Mononuclear cell (primary cell): ENCODE data around the gene U2AF1L4. TPM values are rescaled to one million over a fixed set of nuclear protein-coding genes. Genes with fewer than 3 reads are reported as not detected.

Experiments
- H3K27me3 ChIP-seq: 2 replicates; pipeline ENCODE4 v1.6.0; 2011; ENCODE audit warnings: low read length, control low read depth; ENCODE audit not compliant: insufficient read depth
- H3K4me1 ChIP-seq: 2 replicates; pipeline ENCODE4 v1.5.1; 2011; ENCODE audit warnings: mild to moderate bottlenecking, low read length, control low read depth; ENCODE audit not compliant: insufficient read depth
- H3K4me3 ChIP-seq: 2 replicates; pipeline ENCODE4 v1.5.1; 2011; ENCODE audit warnings: mild to moderate bottlenecking, low read length, moderate library complexity
- H3K9me3 ChIP-seq: 2 replicates; pipeline ENCODE4 v1.5.1; 2011; ENCODE audit warnings: low read depth, mild to moderate bottlenecking, control low read depth, low read length
- total RNA-seq: library from RNA; depleted of rRNA; stranded (reverse); fragments of >200 nt; gene quantifications from one replicate; pipeline ENCODE4 v1.2.3, GENCODE V29; 2012

The U2AF1L4 gene
- total RNA-seq, 1 donor, result 18.4 TPM

- no peak overlapping the region for H3K4me3 ChIP-seq
- H3K9me3 ChIP-seq, result no peaks in the 10 kb centered on the region
- H3K27me3 ChIP-seq, result peaks cover 9% of the 10 kb centered on the region
- H3K4me1 ChIP-seq, result peaks cover 34% of the 10 kb centered on the region
Measured at GRCh38 chr19:35755131-35755549, 9.9 kb upstream of the U2AF1L4 start.

- H3K27me3 ChIP-seq, result peaks cover 9% of the 10 kb centered on the region
- H3K4me3 ChIP-seq, result no peak overlapping the region
- peaks cover 34% of the 10 kb centered on the region for H3K4me1 ChIP-seq
- no peaks in the 10 kb centered on the region for H3K9me3 ChIP-seq
Measured at GRCh38 chr19:35754370-35755130, 9.3 kb upstream of the U2AF1L4 start.

DNA sequence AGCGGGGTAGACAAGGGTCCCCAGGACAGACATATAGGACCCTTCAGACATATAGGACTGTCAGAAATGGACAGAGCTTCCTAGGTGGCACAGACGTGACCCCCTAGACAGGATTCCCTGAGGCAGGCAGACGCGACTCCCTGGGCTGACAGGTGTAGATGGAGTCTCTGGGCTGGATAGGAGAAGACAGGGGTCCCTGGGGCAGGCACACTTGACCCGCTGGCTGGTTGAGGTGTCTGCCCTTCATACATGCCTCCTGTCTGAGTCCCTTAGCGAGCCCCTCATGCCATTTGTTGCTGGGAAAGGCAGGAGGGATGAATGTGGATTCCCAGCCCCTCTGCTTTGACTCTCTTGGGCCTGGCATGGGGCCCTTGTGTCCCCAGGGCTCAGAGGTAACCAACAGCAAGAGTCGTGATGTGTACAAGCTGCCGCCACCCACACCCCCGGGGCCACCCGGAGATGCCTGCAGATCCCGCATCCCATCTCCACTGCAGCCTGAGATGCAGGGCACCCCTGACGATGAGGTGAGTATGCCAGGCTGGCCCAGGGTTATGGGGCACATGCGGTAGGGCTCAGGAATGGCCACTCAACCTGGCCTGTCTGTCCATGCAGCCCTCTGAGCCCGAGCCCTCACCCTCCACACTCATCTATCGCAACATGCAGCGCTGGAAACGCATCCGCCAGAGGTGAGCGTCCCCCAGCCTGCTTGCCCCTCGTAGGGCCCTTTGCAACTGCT, 8.6 kb upstream of the U2AF1L4 start:
- no peak overlapping the region for H3K4me3 ChIP-seq
- H3K9me3 ChIP-seq, result no peaks in the 10 kb centered on the region
- peaks cover 36% of the 10 kb centered on the region for H3K4me1 ChIP-seq
- H3K27me3 ChIP-seq, result peaks cover 9% of the 10 kb centered on the region

- Histone ChIP-seq H3K9me3 (no peaks in the 10 kb centered on the region), H3K4me1 (peaks cover 36% of the 10 kb centered on the region), H3K4me3 (no peak overlapping the region), H3K27me3 (peaks cover 9% of the 10 kb centered on the region)
Measured at GRCh38 chr19:35752746-35753350, 7.6 kb upstream of the U2AF1L4 start.

DNA sequence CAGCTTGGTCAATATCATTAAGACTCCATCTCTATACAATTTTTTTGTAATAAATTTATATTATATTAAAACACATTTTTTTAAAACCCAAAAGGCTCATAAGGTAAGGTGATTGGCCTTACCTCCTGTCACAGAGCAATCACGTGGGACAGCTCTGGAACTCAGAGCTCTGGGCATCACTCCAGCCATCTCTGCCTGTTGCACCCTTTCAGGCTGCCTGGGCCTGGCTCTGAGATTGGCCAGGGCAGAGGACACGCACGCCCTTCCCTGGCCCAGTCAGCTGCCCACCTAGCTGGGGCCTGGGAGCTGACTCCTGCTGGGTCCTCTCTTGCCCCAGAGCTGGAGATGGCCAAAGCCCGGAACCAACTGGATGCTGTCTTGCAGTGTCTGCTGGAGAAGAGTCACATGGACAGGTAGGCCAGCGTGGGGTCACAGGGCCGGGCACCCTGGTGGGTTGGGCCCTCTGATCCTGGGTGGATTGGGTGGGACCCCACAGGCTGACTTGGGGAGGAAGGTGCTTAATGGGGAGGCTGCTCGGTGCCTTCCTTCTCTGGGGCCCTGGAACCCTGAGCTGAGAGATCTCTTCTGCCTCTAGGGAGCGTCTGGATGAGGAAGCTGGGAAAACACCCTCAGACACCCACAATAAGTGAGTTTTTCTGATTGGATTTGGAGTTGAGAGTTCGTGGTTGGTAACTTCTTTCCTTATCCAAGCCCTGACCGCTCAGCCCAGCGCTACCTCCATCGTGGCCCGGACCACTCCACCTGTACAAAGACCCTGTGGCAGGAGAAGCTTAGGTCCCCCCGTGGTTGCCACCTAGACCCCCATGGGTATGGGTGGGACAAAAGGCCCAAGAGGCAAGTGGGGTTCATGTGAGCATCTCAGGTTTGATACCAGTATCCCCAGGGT, 6.9 kb upstream of the U2AF1L4 start:
- Histone ChIP-seq H3K9me3 (no peaks in the 10 kb centered on the region), H3K4me3 (no peak overlapping the region), H3K27me3 (peaks cover 9% of the 10 kb centered on the region), H3K4me1 (peaks cover 34% of the 10 kb centered on the region)

- Histone ChIP-seq H3K27me3 (no peaks in the 10 kb centered on the region), H3K4me1 (peaks cover 29% of the 10 kb centered on the region), H3K4me3 (no peak overlapping the region), H3K9me3 (no peaks in the 10 kb centered on the region)
Measured at GRCh38 chr19:35750167-35750566, 4.9 kb upstream of the U2AF1L4 start.

DNA sequence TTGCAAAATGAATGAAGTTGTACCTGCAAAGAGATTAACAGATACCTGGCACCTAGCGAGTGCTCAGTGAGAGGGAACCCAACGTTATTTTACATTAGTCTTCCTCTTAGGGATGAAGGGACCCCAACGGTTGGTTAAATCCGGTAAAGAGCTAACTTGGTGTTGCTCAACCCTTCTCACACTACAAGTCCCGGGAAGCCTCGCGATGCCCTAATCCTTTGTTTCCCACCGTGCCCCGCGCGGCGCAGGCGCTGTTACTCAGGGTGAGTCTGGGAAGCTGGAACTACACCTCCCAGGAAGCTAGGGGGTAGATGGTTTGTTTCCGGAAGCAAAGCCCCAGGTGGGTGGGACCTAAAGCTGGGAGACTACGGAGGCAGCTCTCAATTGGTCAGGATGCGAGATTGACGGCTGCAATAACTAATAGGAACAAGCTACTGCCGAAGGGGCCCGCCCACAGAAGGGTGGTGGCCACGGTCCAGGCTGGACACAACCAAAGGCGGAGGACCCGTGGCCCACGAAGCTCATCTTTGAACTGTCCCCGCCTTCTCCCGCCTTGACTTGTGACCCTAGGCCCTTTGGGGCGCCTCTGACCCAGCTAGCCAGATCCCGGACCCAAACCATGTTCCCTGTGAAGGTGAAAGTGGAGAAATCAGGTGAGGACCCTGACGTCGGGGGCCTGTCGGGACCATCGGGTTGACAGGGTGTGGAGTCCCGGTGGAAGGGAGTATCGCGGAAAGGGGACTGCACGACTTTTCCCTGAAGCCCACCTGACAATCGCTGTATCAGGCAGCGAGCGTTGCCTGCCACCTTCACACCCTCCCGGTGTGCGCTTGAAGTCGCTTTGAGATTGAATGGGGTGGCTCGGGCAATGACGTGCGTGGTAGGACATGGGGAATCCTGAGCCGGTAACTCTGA, 3.1 kb upstream of the U2AF1L4 start, which contains the start of gene LIN37:
Gene LIN37 (plus strand): TSS at position 471 of the 915 bp plus-strand sequence. CDS start 149 bp downstream, at position 620.
- H3K4me1 ChIP-seq, result peaks cover 41% of the 10 kb centered on the region
- H3K9me3 ChIP-seq, result no peaks in the 10 kb centered on the region
- H3K27me3 ChIP-seq, result no peaks in the 10 kb centered on the region
- H3K4me3 ChIP-seq, result peak within 1 kb of the TSS; percentile 75

GRCh38 chr19:35746531-35746930, 1.3 kb upstream of the U2AF1L4 start:
- Histone ChIP-seq H3K4me3 (no peak overlapping the region), H3K9me3 (no peaks in the 10 kb centered on the region), H3K4me1 (peaks cover 60% of the 10 kb centered on the region), H3K27me3 (no peaks in the 10 kb centered on the region)

GRCh38 chr19:35746087-35746462, 857 bp upstream of the U2AF1L4 start:
- H3K4me3 ChIP-seq, result peak overlapping the region; percentile 86
- H3K27me3 ChIP-seq, result no peaks in the 10 kb centered on the region
- H3K9me3 ChIP-seq, result no peaks in the 10 kb centered on the region
- peaks cover 62% of the 10 kb centered on the region for H3K4me1 ChIP-seq

- peaks cover 73% of the 10 kb centered on the region for H3K4me1 ChIP-seq
- no peaks in the 10 kb centered on the region for H3K27me3 ChIP-seq
- peak overlapping the region; percentile 86 for H3K4me3 ChIP-seq
- H3K9me3 ChIP-seq, result no peaks in the 10 kb centered on the region
Measured at GRCh38 chr19:35744430-35745327, 539 bp downstream of the U2AF1L4 start.

GRCh38 chr19:35743640-35744429, 1.4 kb downstream of the U2AF1L4 start:
- H3K9me3 ChIP-seq, result no peaks in the 10 kb centered on the region
- H3K4me3 ChIP-seq, result peak overlapping the region; percentile 86
- H3K27me3 ChIP-seq, result no peaks in the 10 kb centered on the region
- H3K4me1 ChIP-seq, result peaks cover 70% of the 10 kb centered on the region

- Histone ChIP-seq H3K4me3 (peak within 1 kb of the TSS; percentile 70), H3K27me3 (no peaks in the 10 kb centered on the region), H3K9me3 (no peaks in the 10 kb centered on the region), H3K4me1 (peaks cover 67% of the 10 kb centered on the region)
Measured at GRCh38 chr19:35742121-35742724, 3.0 kb downstream of the U2AF1L4 start, which contains the start of gene IGFLR1. IGFLR1 (minus strand) TSS chr19:35742452; CDS start chr19:35741180, 1,272 bp downstream.
